Coronary artery (tissue), 2 donors: Measurements from ENCODE around the gene SBK2.

Experiments
- DNase-seq: peaks from one replicate; pipeline ENCODE4 v3.0.0-alpha.2; 2017; ENCODE audit warnings: low spot score
- H3K27ac ChIP-seq, 2 donors: fragments of 200-600 bp; sonication (generic); one replicate each; pipeline ENCODE4 v1.5.1; 2016 to 2019
- H3K4me3 ChIP-seq: fragments of 200-600 bp; sonication (generic); 2 replicates; pipeline ENCODE4 v1.5.1; 2016; ENCODE audit warnings: mild to moderate bottlenecking, moderate library complexity
- TF ChIP-seq, protein P1 (sequence below): fragments of 200-600 bp; sonication (generic); IDR thresholded peaks from one replicate; pipeline ENCODE4 v1.5.1; 2019; ENCODE audit warnings: antibody characterized with exemption

SBK2 gene

GRCh38 chr19:55540619-55541018 is 3.7 kb upstream of the SBK2 start:
- no peak overlapping the region for H3K27ac ChIP-seq
- TF ChIP-seq, protein P1, sequence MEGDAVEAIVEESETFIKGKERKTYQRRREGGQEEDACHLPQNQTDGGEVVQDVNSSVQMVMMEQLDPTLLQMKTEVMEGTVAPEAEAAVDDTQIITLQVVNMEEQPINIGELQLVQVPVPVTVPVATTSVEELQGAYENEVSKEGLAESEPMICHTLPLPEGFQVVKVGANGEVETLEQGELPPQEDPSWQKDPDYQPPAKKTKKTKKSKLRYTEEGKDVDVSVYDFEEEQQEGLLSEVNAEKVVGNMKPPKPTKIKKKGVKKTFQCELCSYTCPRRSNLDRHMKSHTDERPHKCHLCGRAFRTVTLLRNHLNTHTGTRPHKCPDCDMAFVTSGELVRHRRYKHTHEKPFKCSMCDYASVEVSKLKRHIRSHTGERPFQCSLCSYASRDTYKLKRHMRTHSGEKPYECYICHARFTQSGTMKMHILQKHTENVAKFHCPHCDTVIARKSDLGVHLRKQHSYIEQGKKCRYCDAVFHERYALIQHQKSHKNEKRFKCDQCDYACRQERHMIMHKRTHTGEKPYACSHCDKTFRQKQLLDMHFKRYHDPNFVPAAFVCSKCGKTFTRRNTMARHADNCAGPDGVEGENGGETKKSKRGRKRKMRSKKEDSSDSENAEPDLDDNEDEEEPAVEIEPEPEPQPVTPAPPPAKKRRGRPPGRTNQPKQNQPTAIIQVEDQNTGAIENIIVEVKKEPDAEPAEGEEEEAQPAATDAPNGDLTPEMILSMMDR: no peak
- no peak overlapping the region for H3K4me3 ChIP-seq
- DNase-seq: no peak

- Histone ChIP-seq H3K27ac (no peak overlapping the region), H3K4me3 (no peak overlapping the region)
- TF ChIP-seq, protein P1: no peak
- DNase-seq: no peak
These were observed 2.4 kb upstream of the SBK2 start for GRCh38 chr19:55539090-55539984.

- no peak for DNase-seq
- TF ChIP-seq, protein P1: no peak
- H3K27ac ChIP-seq: no peak overlapping the region
- no peak overlapping the region for H3K4me3 ChIP-seq
These were observed 1.2 kb upstream of the SBK2 start for GRCh38 chr19:55538132-55538531.

GRCh38 chr19:55537741-55538111 is 793 bp upstream of the SBK2 start:
- no peak overlapping the region for H3K4me3 ChIP-seq
- no peak overlapping the region for H3K27ac ChIP-seq
- TF ChIP-seq, protein P1: no peak
- no peak for DNase-seq

DNA sequence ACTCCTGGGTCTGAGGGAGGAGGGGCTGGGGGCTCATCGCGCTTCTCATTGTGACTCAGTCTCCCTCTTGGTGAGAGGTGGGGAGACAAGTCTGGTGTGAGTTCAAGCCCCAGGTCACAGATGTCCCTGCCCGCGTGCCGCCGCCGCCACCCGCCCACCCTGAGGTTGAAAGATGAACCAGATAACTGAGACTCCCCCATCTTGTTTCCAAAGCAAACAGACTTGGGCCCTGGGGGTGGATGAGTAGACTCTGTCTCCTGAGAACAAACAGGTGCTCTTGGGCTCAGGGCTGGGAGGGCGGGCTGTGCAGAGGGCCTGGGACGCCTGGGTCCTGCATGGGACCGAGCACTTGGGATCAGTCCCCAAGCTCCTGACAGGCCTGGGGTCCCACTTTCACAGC is 567 bp downstream of the SBK2 start:
- DNase-seq: no peak
- TF ChIP-seq, protein P1: no peak
- no peak overlapping the region for H3K27ac ChIP-seq
- no peak overlapping the region for H3K4me3 ChIP-seq

DNA sequence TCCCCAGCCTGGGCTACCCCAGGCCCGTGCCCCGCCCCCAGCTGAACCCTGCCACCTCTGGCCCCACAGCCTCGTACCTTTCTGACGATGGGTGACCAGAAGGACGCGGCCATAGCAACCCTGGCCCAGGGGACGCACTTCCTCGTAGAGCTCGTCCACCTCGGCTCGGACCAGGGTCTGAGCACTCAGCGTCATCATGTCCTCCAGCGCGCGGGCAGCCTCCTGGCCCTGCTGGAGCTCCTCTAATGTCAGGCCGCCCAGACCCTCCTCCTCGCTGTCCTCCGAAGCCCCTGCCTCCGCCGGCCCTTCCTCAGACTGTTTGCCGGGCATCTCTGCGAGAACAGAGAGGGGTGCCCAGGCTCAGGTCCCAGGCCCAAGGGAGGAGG is 975 bp downstream of the SBK2 start:
- TF ChIP-seq, protein P1: no peak
- no peak for DNase-seq
- Histone ChIP-seq H3K27ac (no peak overlapping the region), H3K4me3 (no peak overlapping the region)
